Naive thymus-derived CD4-positive, alpha-beta T cell (primary cell): ENCODE measurements around the gene GFM2. TPM values are rescaled to one million over a fixed set of nuclear protein-coding genes. Genes with fewer than 3 reads are reported as not detected.
"Not testable (repeated sequence)": the region's sequence is repeated elsewhere in the genome, so short reads cannot be mapped to it uniquely, and the experiment has no call there.

Experiments
- ATAC-seq: fragments of 150-1000 bp; cut with Tn5 transposase; 2 replicates; pipeline ENCODE4 v1.10.0; 2021; ENCODE audit warnings: mild to moderate bottlenecking, moderate library complexity
- CTCF ChIA-PET: fragments of 350-600 bp; sonication (Branson Sonifier 250); formaldehyde crosslinking; loops from one replicate; lab custom pipeline; 2021; ENCODE audit warnings: antibody characterized with exemption; lab: Charles Lee
- POLR2A ChIA-PET: fragments of 350-600 bp; sonication (Branson Sonifier 250); formaldehyde crosslinking; loops from one replicate; lab custom pipeline; 2021; ENCODE audit warnings: antibody characterized with exemption, inconsistent platforms; lab: Charles Lee
- DNase-seq, 9 donors: peaks; one replicate each; pipeline versions ENCODE4 v3.0.0 to v3.0.0-alpha.2; 2020 to 2022; ENCODE audit warnings: mixed read lengths in 1 of 9
- H3K27ac ChIP-seq: one replicate; pipeline ENCODE4 v1.7.0; 2013; ENCODE audit warnings: mild to moderate bottlenecking, low read depth, low read length, moderate library complexity
- H3K27me3 ChIP-seq, 2 donors: one replicate each; pipeline ENCODE4 v1.7.0; 2013; ENCODE audit warnings: low read length in 2 of 2, mild to moderate bottlenecking in 2 of 2, moderate library complexity in 2 of 2; ENCODE audit not compliant: control insufficient read depth in 2 of 2, insufficient read depth in 2 of 2
- H3K36me3 ChIP-seq, 3 experiments: 1 replicate in 2 of 3; 2 replicates in 1 of 3; pipeline ENCODE4 v1.7.0; 2013; ENCODE audit warnings: low read length in 3 of 3, mild to moderate bottlenecking in 3 of 3, moderate library complexity in 1 of 3; ENCODE audit not compliant: insufficient read depth in 3 of 3, control insufficient read depth in 2 of 3
- H3K4me1 ChIP-seq, 2 donors: one replicate each; pipeline ENCODE4 v1.7.0; 2013; ENCODE audit warnings: low read length in 2 of 2, mild to moderate bottlenecking in 2 of 2, moderate library complexity in 1 of 2; ENCODE audit not compliant: control insufficient read depth in 2 of 2, insufficient read depth in 2 of 2
- H3K4me3 ChIP-seq: 2 replicates; pipeline ENCODE4 v1.7.0; 2013; ENCODE audit warnings: mild to moderate bottlenecking, low read length
- H3K9me3 ChIP-seq, 3 experiments: 1 replicate in 2 of 3; 2 replicates in 1 of 3; pipeline ENCODE4 v1.7.0; 2013; ENCODE audit warnings: low read length in 3 of 3; ENCODE audit not compliant: control insufficient read depth in 2 of 3
- H3K27ac Mint-ChIP-seq, 9 donors: one replicate each; pipeline ENCODE4 v1.8.0; 2020 to 2022; ENCODE audit warnings: mixed read lengths in 9 of 9, mild to moderate bottlenecking in 8 of 9, moderate library complexity in 5 of 9, inconsistent platforms in 2 of 9
- H3K27me3 Mint-ChIP-seq, 5 donors: one replicate each; pipeline ENCODE4 v1.8.0; 2021 to 2022; ENCODE audit warnings: mixed read lengths in 5 of 5, mild to moderate bottlenecking in 1 of 5
- H3K36me3 Mint-ChIP-seq, 5 donors: one replicate each; pipeline ENCODE4 v1.8.0; 2020 to 2022; ENCODE audit warnings: mixed read lengths in 5 of 5, mild to moderate bottlenecking in 3 of 5, inconsistent platforms in 1 of 5
- H3K4me1 Mint-ChIP-seq, 7 donors: one replicate each; pipeline ENCODE4 v1.8.0; 2020 to 2022; ENCODE audit warnings: mixed read lengths in 7 of 7, mild to moderate bottlenecking in 3 of 7, inconsistent platforms in 1 of 7
- H3K4me3 Mint-ChIP-seq, 10 donors: one replicate each; pipeline ENCODE4 v1.8.0; 2020 to 2022; ENCODE audit warnings: mild to moderate bottlenecking in 10 of 10, mixed read lengths in 10 of 10, moderate library complexity in 6 of 10, inconsistent platforms in 2 of 10
- H3K9me3 Mint-ChIP-seq, 11 donors: one replicate each; pipeline ENCODE4 v1.8.0; 2020 to 2022; ENCODE audit warnings: mixed read lengths in 11 of 11, mild to moderate bottlenecking in 4 of 11, inconsistent platforms in 1 of 11, moderate library complexity in 1 of 11
- intact Hi-C, 2 donors: fragments of 100-400 bp; cut with micrococcal nuclease; formaldehyde crosslinking; loops; one replicate each; pipeline ENCODE4 v1.15.1; 2023
- polyA plus RNA-seq, 2 donors: library from polyadenylated mRNA; unstranded; fragments of 300-500 nt; fragmentation: Illumina TruSeq; gene quantifications; one replicate each; pipeline ENCODE4 v1.2.3, GENCODE V29; 2021
- total RNA-seq, 6 experiments: library from RNA in 5 of 6; stranded (reverse) in 5 of 6; gene quantifications; 1 replicate in 5 of 6; 2 replicates in 1 of 6; pipeline ENCODE4 v1.2.3 and lab custom pipeline; 2021 to 2026

The GFM2 gene
- total and polyA plus RNA-seq, 7 experiments from 2014 or later = 8.6 to 30.2 (median 19.5) TPM

DNA sequence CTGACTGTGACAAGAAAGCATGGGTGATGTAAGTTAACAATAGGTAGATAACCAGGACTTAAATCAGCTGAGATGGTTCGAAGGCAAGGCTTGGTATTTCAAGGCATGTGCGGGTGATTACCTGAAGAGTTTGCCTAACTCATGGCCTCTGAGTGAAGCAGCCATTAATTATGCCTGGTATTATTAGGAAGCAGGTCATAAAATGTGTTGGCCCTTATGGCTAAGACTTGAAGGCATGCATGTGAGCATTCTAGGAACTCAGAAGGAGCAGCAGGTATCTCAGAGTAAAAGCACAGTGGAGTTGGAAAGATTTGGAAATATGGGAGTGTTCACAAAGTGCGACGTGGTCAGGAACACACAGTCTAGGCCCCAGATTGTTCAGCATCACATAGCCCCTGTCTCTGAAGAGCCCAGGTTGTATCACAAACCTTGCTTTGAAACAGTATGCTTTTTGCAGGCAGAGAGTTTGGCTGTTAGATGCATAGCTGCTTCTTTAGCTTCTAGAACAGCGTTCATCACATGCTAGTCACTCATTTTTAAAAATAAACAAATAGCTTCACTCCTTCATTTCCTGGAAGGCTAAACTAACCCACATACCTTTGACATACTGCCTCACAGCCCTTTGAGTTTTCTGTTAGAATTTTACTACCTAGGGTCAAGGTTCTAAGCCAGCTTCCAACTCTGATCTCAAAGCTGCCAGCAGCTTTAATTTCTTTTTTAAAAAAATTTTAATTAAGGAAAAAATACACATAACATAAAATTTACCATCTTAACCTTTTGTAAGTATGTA is 79.8 kb downstream of the GFM2 start:
- peaks cover 4 to 19% (median 7%) of the 10 kb centered on the region in 5 donors for H3K36me3 Mint-ChIP-seq
- H3K27ac ChIP-seq = no peak overlapping the region
- peaks cover 16 to 34% (median 32%) of the 10 kb centered on the region in 7 donors for H3K4me1 Mint-ChIP-seq
- peak overlapping the region in 8 of 10 donors; percentile 32 to 92 (median 86) for H3K4me3 Mint-ChIP-seq
- no peaks in the 10 kb centered on the region for H3K27me3 ChIP-seq
- H3K9me3 ChIP-seq = no peaks in the 10 kb centered on the region
- H3K4me1 ChIP-seq = peaks cover 7 to 13% of the 10 kb centered on the region in 2 donors
- H3K9me3 Mint-ChIP-seq = no peaks in the 10 kb centered on the region
- intact Hi-C loops = loop anchor here (5.0 to 10.0 kb wide), 7 partner anchors 165 to 550 kb away; partner anchors contain the start of genes ANKRD31 (in 2 of the 2), GCNT4 (in 2 of the 2) and FAM169A (in 1 of the 2)
- ATAC-seq (no peak), DNase-seq (no peak)
- H3K36me3 ChIP-seq = peaks cover 0 to 26% (median 0%) of the 10 kb centered on the region in 3 experiments
- ChIA-PET CTCF (interaction anchor here (0.7 kb wide), 1 partner anchor 80 kb away, joined by 3 read pairs; no protein-coding TSS in a partner anchor), POLR2A (no interaction called here)
- H3K27ac Mint-ChIP-seq = peak overlapping the region in 6 of 9 donors; percentile 9 to 88 (median 86)
- peaks cover 0 to 10% (median 0%) of the 10 kb centered on the region in 5 donors for H3K27me3 Mint-ChIP-seq
- no peak overlapping the region for H3K4me3 ChIP-seq

DNA sequence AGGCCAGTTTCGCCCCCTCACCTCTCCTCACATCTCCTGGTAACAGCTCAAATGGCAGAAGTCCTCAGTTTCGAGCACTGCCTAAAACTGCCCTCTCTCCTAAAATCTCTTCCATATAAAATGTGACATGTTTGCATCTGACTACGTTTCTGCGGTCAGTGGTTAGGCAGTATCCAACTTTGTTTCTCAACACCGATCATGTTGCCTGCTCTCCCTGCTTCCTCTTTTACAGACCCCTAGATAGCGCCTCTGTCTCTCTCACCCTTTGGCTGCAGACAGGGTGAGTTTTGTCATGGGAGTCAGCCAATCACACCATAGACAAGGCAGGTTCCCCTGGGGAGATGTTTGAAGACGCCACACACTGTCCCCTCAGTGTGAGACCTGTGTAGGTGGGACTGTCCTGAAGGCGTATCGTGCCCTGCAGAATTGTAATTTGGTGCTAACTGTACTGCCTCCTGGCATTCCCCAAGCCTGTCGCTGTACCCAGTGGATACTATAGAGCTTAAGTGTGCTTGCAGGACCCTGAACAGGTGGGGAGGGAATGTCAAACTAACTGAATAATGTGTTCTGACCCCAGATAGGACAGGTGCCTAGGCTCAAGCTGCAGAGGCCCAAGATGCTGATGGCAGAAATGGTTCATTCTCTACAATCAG is 80.8 kb downstream of the GFM2 start:
- CTCF ChIA-PET = interaction anchor here (0.7 kb wide), 1 partner anchor 81 kb away, joined by 3 read pairs; no protein-coding TSS in a partner anchor
- Mint-ChIP-seq H3K36me3 (peaks cover 4 to 16% (median 7%) of the 10 kb centered on the region in 5 donors), H3K9me3 (no peaks in the 10 kb centered on the region), H3K27ac (peak overlapping the region; percentile 66 to 92 (median 84)), H3K4me3 (peak overlapping the region; percentile 76 to 92 (median 86)), H3K4me1 (peaks cover 16 to 34% (median 32%) of the 10 kb centered on the region in 7 donors), H3K27me3 (peaks cover 0 to 13% (median 0%) of the 10 kb centered on the region in 5 donors)
- DNase-seq (peak in 4 of 9 donors; percentile 5 to 18 (median 6)), ATAC-seq (peak; percentile 51)
- POLR2A ChIA-PET = interaction anchor here (0.6 to 1.4 kb wide), 2 partner anchors 108 to 651 kb away, joined by 3 read pairs; partner anchors contain the start of gene HMGCR
- Histone ChIP-seq H3K27me3 (no peaks in the 10 kb centered on the region), H3K4me3 (peak overlapping the region; percentile 86), H3K27ac (peak overlapping the region; percentile 78), H3K9me3 (no peaks in the 10 kb centered on the region), H3K36me3 (peaks cover 0 to 19% (median 0%) of the 10 kb centered on the region in 3 experiments), H3K4me1 (peaks cover 7 to 13% of the 10 kb centered on the region in 2 donors)
- intact Hi-C loops = loop anchor here (1.0 to 10.0 kb wide), 13 partner anchors 45 to 1121 kb away; partner anchors contain the start of genes ANKRD31 (in 2 of the 2), CERT1 (in 2 of the 2), ENC1 (in 2 of the 2) and GCNT4 (in 2 of the 2)

DNA sequence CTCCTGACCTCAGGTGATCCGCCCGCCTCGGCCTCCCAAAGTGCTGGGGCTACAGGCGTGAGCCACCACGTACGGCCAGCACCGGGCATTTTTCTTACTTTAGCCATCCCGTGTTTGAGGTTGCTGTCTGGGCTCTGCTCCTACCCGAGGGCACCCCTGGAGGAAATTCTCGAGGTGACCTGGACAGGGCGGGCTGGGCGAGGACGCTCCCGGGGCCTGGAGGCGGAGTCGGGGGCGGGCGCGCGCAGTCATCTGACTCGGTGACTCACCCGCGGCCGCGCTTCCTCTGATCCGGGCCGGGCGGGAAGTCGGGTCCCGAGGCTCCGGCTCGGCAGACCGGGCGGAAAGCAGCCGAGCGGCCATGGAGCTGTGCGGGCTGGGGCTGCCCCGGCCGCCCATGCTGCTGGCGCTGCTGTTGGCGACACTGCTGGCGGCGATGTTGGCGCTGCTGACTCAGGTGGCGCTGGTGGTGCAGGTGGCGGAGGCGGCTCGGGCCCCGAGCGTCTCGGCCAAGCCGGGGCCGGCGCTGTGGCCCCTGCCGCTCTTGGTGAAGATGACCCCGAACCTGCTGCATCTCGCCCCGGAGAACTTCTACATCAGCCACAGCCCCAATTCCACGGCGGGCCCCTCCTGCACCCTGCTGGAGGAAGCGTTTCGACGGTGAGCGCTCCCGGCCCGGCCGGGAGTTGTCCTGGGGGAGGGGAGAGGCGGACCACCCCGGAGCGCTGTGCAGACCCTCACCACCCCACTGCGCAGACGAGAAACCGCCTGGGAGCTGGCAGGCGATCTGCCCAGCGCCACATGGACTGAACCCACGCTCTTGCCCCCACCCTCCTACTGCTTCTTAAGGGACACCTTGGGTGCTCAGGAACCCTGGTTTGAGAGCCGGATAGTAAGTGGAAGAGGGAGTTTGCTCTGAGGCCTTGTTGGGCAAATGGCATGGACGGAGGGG is 81.7 kb downstream of the GFM2 start, which contains the start of gene HEXB:
TSS of gene HEXB (plus strand) at position 334 of the 952 bp plus-strand sequence. CDS start at position 362, 28 bp downstream.
- Histone ChIP-seq H3K4me3 (peak within 1 kb of the TSS; percentile 86), H3K27me3 (no peaks in the 10 kb centered on the region), H3K36me3 (peaks cover 0 to 14% (median 0%) of the 10 kb centered on the region in 3 experiments), H3K9me3 (no peaks in the 10 kb centered on the region), H3K27ac (peak within 1 kb of the TSS; percentile 78), H3K4me1 (peaks cover 7 to 13% of the 10 kb centered on the region in 2 donors)
- ChIA-PET CTCF (interaction anchor here (0.8 kb wide), 2 partner anchors 45 to 580 kb away, joined by 3 read pairs; partner anchors contain the start of gene ENC1), POLR2A (interaction anchor here (0.6 to 1.4 kb wide), 4 partner anchors 109 to 1918 kb away, joined by 3 read pairs; partner anchors contain the start of genes GCNT4 and HMGCR)
- Mint-ChIP-seq H3K4me3 (peak within 1 kb of the TSS; percentile 76 to 92 (median 86)), H3K9me3 (no peaks in the 10 kb centered on the region), H3K4me1 (peaks cover 16 to 34% (median 30%) of the 10 kb centered on the region in 7 donors), H3K36me3 (peaks cover 0 to 13% (median 5%) of the 10 kb centered on the region in 5 donors), H3K27me3 (peaks cover 0 to 17% (median 0%) of the 10 kb centered on the region in 5 donors), H3K27ac (peak within 1 kb of the TSS; percentile 76 to 92 (median 86))
- intact Hi-C loops = loop anchor here (1.0 to 10.0 kb wide), 13 partner anchors 44 to 1120 kb away; partner anchors contain the start of genes ANKRD31 (in 2 of the 2), CERT1 (in 2 of the 2), ENC1 (in 2 of the 2) and GCNT4 (in 2 of the 2)
- DNase-seq (peak; percentile 55 to 89 (median 69)), ATAC-seq (peak; percentile 91)

DNA sequence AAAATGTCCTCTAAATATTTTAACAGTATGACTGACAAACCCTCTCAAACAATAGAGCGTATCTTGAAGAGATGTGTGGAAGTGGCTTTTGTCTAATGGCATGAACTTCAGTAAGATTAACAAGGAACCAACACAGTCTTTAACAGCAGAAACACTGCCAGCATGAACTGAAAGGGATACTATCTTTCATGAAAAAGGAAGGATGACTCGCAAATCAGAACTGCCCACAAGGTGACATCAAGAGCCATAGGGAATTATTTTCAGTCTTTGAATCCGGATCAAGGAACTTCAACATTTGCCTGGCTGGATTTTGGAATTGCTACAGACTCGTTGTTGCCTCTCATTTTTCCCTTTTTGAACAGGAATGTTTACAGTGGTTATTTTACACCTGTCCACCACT is 87.0 kb downstream of the GFM2 start:
- intact Hi-C loops = loop anchor here in 1 of 2 donors (10.0 kb wide), 2 partner anchors 375 to 555 kb away; partner anchors contain the start of genes ANKRD31 and GCNT4
- DNase-seq (no peak), ATAC-seq (no peak)
- no peaks in the 10 kb centered on the region for H3K4me1 ChIP-seq
- H3K27ac ChIP-seq = no peak overlapping the region
- H3K4me3 ChIP-seq = no peak overlapping the region
- H3K36me3 ChIP-seq = peaks cover 0 to under 1% (median 0%) of the 10 kb centered on the region in 3 experiments
- no peaks in the 10 kb centered on the region for H3K36me3 Mint-ChIP-seq
- peaks cover 0 to 41% (median 5%) of the 10 kb centered on the region in 5 donors for H3K27me3 Mint-ChIP-seq
- CTCF ChIA-PET = no interaction called here
- H3K27ac Mint-ChIP-seq = no peak overlapping the region
- no peak overlapping the region for H3K4me3 Mint-ChIP-seq
- no peaks in the 10 kb centered on the region for H3K9me3 ChIP-seq
- H3K27me3 ChIP-seq = no peaks in the 10 kb centered on the region
- H3K9me3 Mint-ChIP-seq = no peaks in the 10 kb centered on the region
- POLR2A ChIA-PET = no interaction called here
- peaks cover 0 to 6% (median 2%) of the 10 kb centered on the region in 7 donors for H3K4me1 Mint-ChIP-seq

DNA sequence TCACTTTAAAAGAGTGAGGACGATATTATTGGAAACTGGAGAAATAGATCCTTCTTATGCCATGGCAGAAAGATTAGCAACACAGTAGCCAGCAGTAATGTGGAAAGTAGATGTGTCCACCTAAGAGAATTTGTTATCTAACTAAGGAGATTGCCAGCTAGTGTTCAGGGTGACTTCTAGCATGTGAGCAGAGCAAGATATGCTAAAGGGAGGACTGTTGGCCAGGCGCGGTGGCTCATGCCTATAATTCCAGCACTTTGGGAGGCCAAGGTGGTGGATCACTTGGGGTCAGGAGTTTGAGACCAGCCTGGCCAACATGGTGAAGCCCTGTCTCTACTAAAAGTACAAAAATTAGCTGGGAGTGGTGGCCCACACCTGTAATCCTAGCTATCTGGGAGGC is 87.6 kb downstream of the GFM2 start:
- H3K9me3 Mint-ChIP-seq, H3K36me3 Mint-ChIP-seq, H3K36me3 ChIP-seq, H3K27me3 ChIP-seq, H3K4me3 ChIP-seq, H3K27ac Mint-ChIP-seq, DNase-seq, H3K9me3 ChIP-seq, POLR2A ChIA-PET, H3K4me1 ChIP-seq, H3K4me3 Mint-ChIP-seq, H3K4me1 Mint-ChIP-seq, intact Hi-C loops, ATAC-seq, H3K27ac ChIP-seq, CTCF ChIA-PET: not testable (repeated sequence)
- peaks cover 0 to 45% (median 5%) of the 10 kb centered on the region in 5 donors for H3K27me3 Mint-ChIP-seq
